ENCODE data around the gene PRPSAP1. TPM values are rescaled to one million over a fixed set of nuclear protein-coding genes. Genes with fewer than 3 reads are reported as not detected.

PRPSAP1 gene
- total RNA-seq, 2 experiments from 2014 or later, result 53.3 to 111 TPM

GRCh38 chr17:76264755-76265623, 88.7 kb downstream of the PRPSAP1 start, which contains the start of gene UBALD2:
Gene UBALD2 (plus strand): TSS chr17:76265348. CDS start chr17:76265506, 158 bp downstream.
- Histone ChIP-seq H3K4me2 (ENCODE audit: low read length) (peak within 1 kb of the TSS; percentile 87), H3K4me3 (ENCODE audit: low read depth, low read length, poor library complexity, severe bottlenecking) (peak within 1 kb of the TSS; percentile 89), H4K20me1 (ENCODE audit: insufficient read depth, low read length) (no peaks in the 10 kb centered on the region), H3K36me3 (ENCODE audit: insufficient read depth, low read length) (peaks cover 22% of the 10 kb centered on the region), H3K4me1 (ENCODE audit: insufficient read depth, low read length, poor library complexity, severe bottlenecking) (peaks cover 83% of the 10 kb centered on the region), H2AFZ (ENCODE audit: low read length) (peak within 1 kb of the TSS; percentile 91; the same call in 1 of the 2 replicates), H3K27ac (ENCODE audit: low read depth, low read length, poor library complexity, severe bottlenecking) (peak within 1 kb of the TSS; percentile 90), H3K9me3 (ENCODE audit: low read length) (no peaks in the 10 kb centered on the region), H3K9me2 (ENCODE audit: insufficient read depth, low read length) (no peaks in the 10 kb centered on the region), H3K79me2 (ENCODE audit: insufficient read depth, low read depth, low read length) (peaks cover 44% of the 10 kb centered on the region)
- ChIA-PET POLR2A (interaction anchor here (0.6 to 6.3 kb wide), 13 partner anchors 7 to 464 kb away, joined by 3 to 72 read pairs (median 3); no protein-coding TSS in a partner anchor), CTCF (ENCODE audit: unreplicated experiment) (interaction anchor here (0.6 to 1.2 kb wide), 6 partner anchors 15 to 1693 kb away, joined by 3 to 4 read pairs (median 3); partner anchors contain the start of gene TNRC6C)
- no TSS peak for BruUV-seq (replicated peaks)
- DNase-seq (ENCODE audit: low spot score), result peak; percentile 100
- intact Hi-C loops (cut with micrococcal nuclease; ENCODE audit: unreplicated experiment), result loop anchor here (2.0 to 10.0 kb wide), 8 partner anchors 192 to 1200 kb away; partner anchors contain the start of genes JMJD6, METTL23, MRPL38 and RECQL5
- TF ChIP-seq CTCF (conservative IDR thresholded peaks at IDR 0.05; ENCODE audit: low read length), result no peak
- no peak for TF ChIP-seq EZH2phosphoT487 (IDR thresholded peaks at IDR 0.05; ENCODE audit: borderline replicate concordance, low read depth, low read length)

GRCh38 chr17:76264425-76264754, 89.3 kb downstream of the PRPSAP1 start:
- H3K9me3 ChIP-seq (ENCODE audit: low read length), result no peaks in the 10 kb centered on the region
- H3K36me3 ChIP-seq (ENCODE audit: insufficient read depth, low read length), result peaks cover 16% of the 10 kb centered on the region
- BruUV-seq (replicated peaks), result TSS peak; percentile 81
- H3K4me3 ChIP-seq (ENCODE audit: low read depth, low read length, poor library complexity, severe bottlenecking), result peak overlapping the region; percentile 53
- no peaks in the 10 kb centered on the region for H3K9me2 ChIP-seq (ENCODE audit: insufficient read depth, low read length)
- H3K4me1 ChIP-seq (ENCODE audit: insufficient read depth, low read length, poor library complexity, severe bottlenecking), result peaks cover 83% of the 10 kb centered on the region
- H2AFZ ChIP-seq (ENCODE audit: low read length), result peak overlapping the region; percentile 91; the same call in 1 of the 2 replicates
- TF ChIP-seq EZH2phosphoT487 (IDR thresholded peaks at IDR 0.05; ENCODE audit: borderline replicate concordance, low read depth, low read length) (no peak), CTCF (conservative IDR thresholded peaks at IDR 0.05; ENCODE audit: low read length) (no peak)
- DNase-seq (ENCODE audit: low spot score), result no peak
- peaks cover 38% of the 10 kb centered on the region for H3K79me2 ChIP-seq (ENCODE audit: insufficient read depth, low read depth, low read length)
- CTCF ChIA-PET (ENCODE audit: unreplicated experiment), result interaction anchor here (0.6 to 1.2 kb wide), 4 partner anchors 15 to 1694 kb away, joined by 3 to 4 read pairs (median 3); partner anchors contain the start of gene TNRC6C
- POLR2A ChIA-PET, result interaction anchor here (0.6 to 6.3 kb wide), 15 partner anchors 8 to 464 kb away, joined by 3 to 72 read pairs (median 3); no protein-coding TSS in a partner anchor
- intact Hi-C loops (cut with micrococcal nuclease; ENCODE audit: unreplicated experiment), result loop anchor here (2.0 to 10.0 kb wide), 5 partner anchors 192 to 1200 kb away; partner anchors contain the start of genes MRPL38, RECQL5, SAP30BP and SRP68
- H3K27ac ChIP-seq (ENCODE audit: low read depth, low read length, poor library complexity, severe bottlenecking), result peak overlapping the region; percentile 90
- peak overlapping the region; percentile 70 for H3K4me2 ChIP-seq (ENCODE audit: low read length)
- no peaks in the 10 kb centered on the region for H4K20me1 ChIP-seq (ENCODE audit: insufficient read depth, low read length)
